Cerebellar cortex (tissue), 1 donor: ENCODE data around the gene KIZ.

Experiments used
- DNase-seq: peaks from one replicate; pipeline ENCODE4 v3.0.0-alpha.2; 2015; ENCODE audit warnings: low spot score

Gene KIZ

GRCh38 chr20:21266191-21266536 lies 140.3 kb downstream of the KIZ start:
- DNase-seq, result no peak

GRCh38 chr20:21269772-21270171 lies 143.9 kb downstream of the KIZ start:
- no peak for DNase-seq

- DNase-seq, result no peak
These were observed 144.9 kb downstream of the KIZ start for GRCh38 chr20:21270806-21271205.

GRCh38 chr20:21272279-21272678 lies 146.4 kb downstream of the KIZ start:
- no peak for DNase-seq

GRCh38 chr20:21272679-21273078 lies 146.8 kb downstream of the KIZ start:
- no peak for DNase-seq

GRCh38 chr20:21273755-21274386 lies 148.0 kb downstream of the KIZ start:
- no peak for DNase-seq

- no peak for DNase-seq
These were observed 152.9 kb downstream of the KIZ start for GRCh38 chr20:21278829-21279228.

- no peak for DNase-seq
These were observed 154.0 kb downstream of the KIZ start for GRCh38 chr20:21279706-21280521.

GRCh38 chr20:21280522-21281016 lies 154.7 kb downstream of the KIZ start:
- DNase-seq, result no peak

- DNase-seq, result no peak
These were observed 160.9 kb downstream of the KIZ start for GRCh38 chr20:21286775-21287174.

- no peak for DNase-seq
These were observed 162.9 kb downstream of the KIZ start for GRCh38 chr20:21288587-21289370.

- DNase-seq, result no peak
These were observed 163.8 kb downstream of the KIZ start for GRCh38 chr20:21289651-21290050.

- DNase-seq, result no peak
These were observed 165.1 kb downstream of the KIZ start for GRCh38 chr20:21291026-21291425.

- no peak for DNase-seq
These were observed 168.9 kb downstream of the KIZ start for GRCh38 chr20:21294755-21295154.
